ENCODE results near the gene GSTT2. TPM values are rescaled to one million over a fixed set of nuclear protein-coding genes. Genes with fewer than 3 reads are reported as not detected.
"Not testable (repeated sequence)": the region's sequence is repeated elsewhere in the genome, so short reads cannot be mapped to it uniquely, and the experiment has no call there.

The GSTT2 gene
- not detected for total RNA-seq

- DNase-seq (ENCODE audit: low read depth in 2 of 3, low spot score in 2 of 3), result not testable (repeated sequence)
These were observed at the start of gene GSTT2 for GRCh38 chr22:23979557-23980240. GSTT2 (plus strand) TSS chr22:23980134.

- no peak for DNase-seq (ENCODE audit: low read depth in 2 of 3, low spot score in 2 of 3)
These were observed 41.5 kb upstream of the GSTT2 start for GRCh38 chr22:23938328-23939016.

DNA sequence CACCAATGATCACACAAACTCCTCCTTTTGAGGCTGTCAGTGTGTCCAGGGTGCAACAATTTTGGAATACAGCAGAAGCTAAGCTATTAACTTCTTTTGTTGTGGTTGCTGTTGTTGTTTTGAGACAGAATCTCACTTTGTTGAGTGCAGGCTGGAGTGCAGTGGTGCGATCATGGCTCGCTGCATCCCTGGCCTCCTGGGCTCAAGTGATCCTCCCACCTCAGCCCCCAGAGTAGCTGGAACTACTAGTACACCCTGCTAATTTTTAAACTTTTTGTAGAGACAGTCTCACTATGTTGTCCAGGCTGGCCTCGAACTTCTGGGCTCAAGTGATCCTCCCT, 40.9 kb upstream of the GSTT2 start:
- no peak for DNase-seq (ENCODE audit: low read depth in 2 of 3, low spot score in 2 of 3)

- DNase-seq (ENCODE audit: low read depth in 2 of 3, low spot score in 2 of 3), result not testable (repeated sequence)
These were observed 39.8 kb upstream of the GSTT2 start for GRCh38 chr22:23940166-23940565.

- DNase-seq (ENCODE audit: low read depth in 2 of 3, low spot score in 2 of 3), result not testable (repeated sequence)
These were observed 32.5 kb upstream of the GSTT2 start for GRCh38 chr22:23947391-23947790.

DNA sequence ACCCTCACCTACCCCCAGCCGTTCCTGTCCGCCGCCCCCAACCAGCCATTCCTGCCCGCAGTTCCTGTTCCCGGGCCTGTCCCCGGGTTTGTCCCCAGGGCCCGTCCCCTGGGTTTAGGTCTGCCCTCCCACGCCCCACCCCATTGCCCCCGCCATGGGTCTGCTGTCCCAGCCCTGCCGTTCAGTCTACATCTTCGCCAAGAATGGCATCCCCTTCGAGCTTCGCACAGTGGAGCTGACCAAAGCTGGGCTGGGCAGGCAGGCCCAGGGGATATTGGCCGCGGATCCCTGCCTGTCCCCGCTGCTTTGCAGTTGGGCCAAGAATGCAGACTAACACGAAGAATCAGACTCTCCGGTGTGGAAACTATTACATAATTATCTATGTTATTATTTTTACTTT, 30.2 kb upstream of the GSTT2 start:
- DNase-seq (ENCODE audit: low read depth in 2 of 3, low spot score in 2 of 3), result not testable (repeated sequence)

GRCh38 chr22:23951383-23951782, 28.6 kb upstream of the GSTT2 start:
- DNase-seq (ENCODE audit: low read depth in 2 of 3, low spot score in 2 of 3), result not testable (repeated sequence)

DNA sequence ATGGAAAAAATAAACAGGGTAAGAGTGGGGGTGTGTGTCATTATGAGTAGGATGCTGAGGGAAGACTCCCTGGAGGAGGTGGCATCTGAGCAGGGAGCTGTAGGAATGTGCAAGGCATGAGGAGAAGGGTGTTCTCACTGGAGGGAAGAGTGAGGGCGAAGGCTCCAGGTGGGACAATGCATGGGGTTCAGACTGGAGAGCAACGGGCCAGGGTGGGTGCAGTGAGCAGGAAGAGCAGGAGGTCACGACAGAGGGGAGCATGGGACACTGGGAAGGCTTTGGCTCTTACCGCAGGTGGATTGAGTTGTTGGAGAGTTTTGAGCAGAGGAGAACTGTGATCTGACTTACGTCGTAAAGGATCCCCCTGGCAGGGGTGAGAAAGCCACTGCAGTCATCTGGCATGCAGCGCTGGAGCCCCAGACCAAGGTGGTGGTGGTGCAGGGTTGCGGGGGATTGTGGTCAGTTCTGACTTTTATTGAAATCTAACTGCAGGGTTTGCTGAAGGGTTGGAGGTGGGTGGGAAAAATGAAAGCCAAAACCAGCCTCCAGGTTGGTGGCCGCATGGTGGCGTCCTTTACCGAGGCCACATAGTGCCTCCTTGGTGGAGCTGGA, 27.0 kb upstream of the GSTT2 start:
- DNase-seq (ENCODE audit: low read depth in 2 of 3, low spot score in 2 of 3), result not testable (repeated sequence)

DNA sequence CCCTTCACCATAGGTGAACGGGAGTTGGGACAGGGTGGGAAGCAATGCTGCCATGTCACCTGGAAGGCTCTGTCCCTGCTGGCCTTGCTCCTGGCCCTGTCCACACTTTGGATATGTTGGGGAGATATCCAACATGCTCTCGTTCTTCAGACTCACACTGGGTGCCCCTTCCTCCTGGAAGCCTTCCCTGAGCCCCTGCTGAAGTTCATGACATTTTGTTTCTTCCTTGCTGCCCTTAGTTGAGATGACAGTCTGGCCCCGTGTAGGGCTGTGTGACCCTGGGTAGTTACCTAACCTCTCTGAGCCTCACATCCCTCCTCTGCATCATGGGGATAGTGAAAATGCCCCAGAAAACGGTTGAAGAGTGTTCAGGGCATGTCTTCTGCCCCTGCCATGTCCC, 26.4 kb upstream of the GSTT2 start:
- DNase-seq (ENCODE audit: low read depth in 2 of 3, low spot score in 2 of 3), result not testable (repeated sequence)

- not testable (repeated sequence) for DNase-seq (ENCODE audit: low read depth in 2 of 3, low spot score in 2 of 3)
These were observed 25.5 kb upstream of the GSTT2 start for GRCh38 chr22:23954193-23954990.

- DNase-seq (ENCODE audit: low read depth in 2 of 3, low spot score in 2 of 3), result not testable (repeated sequence)
These were observed 25.0 kb upstream of the GSTT2 start for GRCh38 chr22:23954991-23955305.

DNA sequence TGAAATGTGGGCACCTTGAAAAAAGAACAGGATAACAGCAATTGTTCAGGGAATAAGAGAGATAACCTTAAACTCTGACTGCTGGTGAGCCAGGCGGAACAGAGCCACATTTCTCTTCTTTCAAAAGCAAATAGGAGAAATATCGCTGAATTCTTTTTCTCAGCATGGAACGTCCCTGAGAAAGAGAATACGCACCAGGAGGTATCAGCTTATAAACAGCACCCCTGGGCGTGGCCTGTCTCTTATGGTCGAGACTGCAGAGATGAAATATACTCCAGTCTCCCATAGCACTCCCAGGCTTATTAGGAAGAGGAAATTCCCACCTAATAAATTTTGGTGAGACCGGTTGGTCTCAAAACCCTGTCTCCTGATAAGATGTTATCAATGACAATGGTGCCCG, 24.0 kb upstream of the GSTT2 start:
- not testable (repeated sequence) for DNase-seq (ENCODE audit: low read depth in 2 of 3, low spot score in 2 of 3)

DNA sequence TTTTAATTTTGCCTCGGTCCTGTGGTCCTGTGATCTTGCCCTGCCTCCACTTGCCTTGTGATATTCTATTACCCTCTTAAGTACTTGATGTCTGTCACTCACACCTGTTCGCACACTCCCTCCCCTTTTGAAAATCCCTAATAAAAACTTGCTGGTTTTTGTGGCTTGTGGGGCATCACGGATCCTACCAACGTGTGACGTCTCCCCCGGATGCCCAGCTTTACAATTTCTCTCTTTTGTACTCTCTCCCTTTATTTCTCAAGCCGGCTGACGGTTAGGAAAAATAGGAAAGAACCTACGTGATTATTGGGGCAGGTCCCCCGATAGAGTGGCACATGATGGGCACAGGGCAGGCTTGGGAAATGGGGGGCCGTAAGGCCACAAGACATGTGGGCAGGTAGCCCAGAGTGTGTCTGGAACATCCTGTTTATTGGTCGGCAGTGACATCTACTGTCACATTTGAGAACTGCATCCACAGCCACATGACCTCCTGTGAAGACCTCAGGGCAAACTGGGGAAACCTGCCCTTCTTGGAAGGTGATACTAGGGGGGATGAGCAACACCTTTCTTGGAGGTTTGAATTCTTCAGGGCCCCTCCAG, 23.5 kb upstream of the GSTT2 start:
- DNase-seq (ENCODE audit: low read depth in 2 of 3, low spot score in 2 of 3), result peak; percentile 61 to 82 (median 63)

DNA sequence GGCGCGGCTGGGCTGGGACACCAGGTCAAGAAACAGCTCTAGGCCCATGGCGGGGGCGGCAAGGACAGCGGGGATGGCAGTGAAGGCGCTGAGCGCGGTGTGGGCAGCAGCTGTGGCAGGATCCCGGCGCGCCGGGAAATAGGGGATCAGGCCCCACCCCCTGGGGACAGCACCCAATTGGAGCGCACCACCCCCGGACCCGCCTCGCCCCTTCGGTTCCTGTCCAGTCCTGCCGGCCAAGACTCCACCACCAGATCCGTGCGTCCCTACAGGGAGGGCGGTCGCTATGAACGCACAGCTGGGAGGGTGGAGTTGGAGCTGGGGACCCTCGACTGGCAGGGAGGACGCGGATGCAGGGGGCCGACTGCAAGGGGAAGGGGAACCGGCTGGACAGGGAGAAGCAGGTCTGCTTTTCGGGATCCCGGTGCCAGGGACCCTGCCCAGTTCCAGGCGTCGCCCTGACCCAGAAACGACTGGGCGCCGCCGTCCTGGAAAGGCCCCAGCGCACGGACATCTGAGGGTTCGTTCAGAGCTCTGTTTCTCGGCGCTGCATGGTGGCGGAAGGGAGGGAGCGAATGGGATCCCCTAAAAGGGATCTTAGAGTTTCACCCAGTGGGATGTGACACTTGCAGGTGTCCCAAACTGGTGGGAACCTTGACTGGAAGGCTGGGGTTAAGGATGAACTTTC, 18.7 kb upstream of the GSTT2 start, which contains the start of gene GSTT2B:
TSS of gene GSTT2B (minus strand) at position 112 of the 688 bp plus-strand sequence. CDS start at position 48, 64 bp downstream.
- not testable (repeated sequence) for DNase-seq (ENCODE audit: low read depth in 2 of 3, low spot score in 2 of 3)

- not testable (repeated sequence) for DNase-seq (ENCODE audit: low read depth in 2 of 3, low spot score in 2 of 3)
These were observed 13.8 kb upstream of the GSTT2 start for GRCh38 chr22:23966094-23966493.

- DNase-seq (ENCODE audit: low read depth in 2 of 3, low spot score in 2 of 3), result not testable (repeated sequence)
These were observed 13.4 kb upstream of the GSTT2 start, which contains the start of gene DDTL for GRCh38 chr22:23966568-23966967. DDTL (plus strand) TSS chr22:23966888; CDS start chr22:23966915, 27 bp downstream.

DNA sequence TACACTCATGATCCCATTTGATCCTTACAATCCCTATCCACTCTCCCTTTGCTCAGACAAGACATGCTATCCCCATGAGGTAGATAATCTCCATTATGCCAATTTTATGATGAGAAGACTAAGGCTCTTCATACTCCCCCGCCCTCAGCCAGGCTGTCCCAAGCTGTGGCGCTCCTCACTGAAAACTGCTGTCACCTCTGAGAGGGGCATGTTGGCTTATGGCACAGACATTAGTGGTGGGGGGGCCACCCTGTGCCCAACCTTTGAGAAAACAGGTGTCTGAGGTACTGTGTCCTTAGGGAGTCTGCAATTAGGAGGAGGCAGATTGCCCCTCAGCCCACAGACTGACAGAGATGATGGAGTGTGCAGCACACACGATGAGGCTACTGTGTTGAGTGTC, 10.9 kb upstream of the GSTT2 start:
- DNase-seq (ENCODE audit: low read depth in 2 of 3, low spot score in 2 of 3), result no peak

DNA sequence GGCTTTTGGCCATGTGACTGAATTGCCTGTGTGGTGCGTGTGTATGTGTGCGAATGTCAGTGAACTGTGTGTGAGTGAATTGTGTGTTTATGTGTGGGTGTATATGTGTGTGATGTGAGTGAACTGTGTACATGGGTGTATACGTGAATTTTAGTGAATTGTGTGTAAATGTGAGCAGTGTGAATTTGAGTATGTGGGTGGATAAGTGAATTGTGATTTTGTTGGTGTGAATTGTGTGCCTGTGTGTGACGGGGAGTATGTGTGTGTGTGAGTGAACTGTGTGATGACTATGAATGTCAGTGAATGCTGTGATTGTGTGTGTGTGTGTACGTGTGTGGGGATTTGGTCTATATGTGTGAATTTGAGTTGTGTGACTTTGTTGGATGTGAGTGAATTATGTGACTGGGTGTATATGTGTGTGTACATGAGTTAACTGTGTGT, 9.7 kb upstream of the GSTT2 start:
- DNase-seq (ENCODE audit: low read depth in 2 of 3, low spot score in 2 of 3), result no peak

- no peak for DNase-seq (ENCODE audit: low read depth in 2 of 3, low spot score in 2 of 3)
These were observed 9.0 kb upstream of the GSTT2 start for GRCh38 chr22:23970816-23971486.

Data from hematopoietic multipotent progenitor cell (in vitro differentiated cells).